ENCODE results near the gene RUNX1. TPM values are rescaled to one million over a fixed set of nuclear protein-coding genes. Genes with fewer than 3 reads are reported as not detected.

The RUNX1 gene
- total RNA-seq, 1 donor from 2014 or later, result 0.47 TPM

DNA sequence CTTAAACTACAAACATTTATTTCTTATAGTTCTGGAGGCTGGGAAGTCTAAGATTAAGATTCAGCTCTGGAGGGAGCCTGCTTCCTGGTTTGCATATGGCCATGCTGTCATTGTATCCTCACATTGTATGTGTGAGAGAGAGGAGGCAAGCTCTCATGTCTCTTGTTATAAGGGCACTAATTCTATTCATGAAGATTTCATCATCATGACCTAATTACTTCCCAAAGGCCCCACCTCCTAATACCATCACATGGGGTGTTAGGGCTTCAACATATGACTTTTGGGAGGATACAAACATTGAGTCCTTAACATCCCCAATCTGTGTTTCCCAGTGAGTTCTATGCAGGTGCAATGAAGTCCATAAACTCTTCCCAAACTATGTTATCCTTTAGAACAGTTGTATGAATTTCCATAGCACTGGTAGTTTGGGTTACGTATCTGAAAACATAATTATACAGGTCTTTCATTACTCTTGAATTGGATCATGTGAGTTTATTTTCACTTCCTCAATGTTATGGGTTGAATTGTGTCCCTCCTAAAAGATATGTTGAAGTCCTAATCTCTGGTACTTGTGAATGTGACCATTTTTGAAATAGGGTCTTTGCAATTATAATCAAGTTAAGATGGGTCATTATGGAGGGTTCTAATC is 124.2 kb downstream of the RUNX1 start:
- no peak overlapping the region for H3K4me3 Mint-ChIP-seq (ENCODE audit: unreplicated experiment)
- TF ChIP-seq, protein P1, sequence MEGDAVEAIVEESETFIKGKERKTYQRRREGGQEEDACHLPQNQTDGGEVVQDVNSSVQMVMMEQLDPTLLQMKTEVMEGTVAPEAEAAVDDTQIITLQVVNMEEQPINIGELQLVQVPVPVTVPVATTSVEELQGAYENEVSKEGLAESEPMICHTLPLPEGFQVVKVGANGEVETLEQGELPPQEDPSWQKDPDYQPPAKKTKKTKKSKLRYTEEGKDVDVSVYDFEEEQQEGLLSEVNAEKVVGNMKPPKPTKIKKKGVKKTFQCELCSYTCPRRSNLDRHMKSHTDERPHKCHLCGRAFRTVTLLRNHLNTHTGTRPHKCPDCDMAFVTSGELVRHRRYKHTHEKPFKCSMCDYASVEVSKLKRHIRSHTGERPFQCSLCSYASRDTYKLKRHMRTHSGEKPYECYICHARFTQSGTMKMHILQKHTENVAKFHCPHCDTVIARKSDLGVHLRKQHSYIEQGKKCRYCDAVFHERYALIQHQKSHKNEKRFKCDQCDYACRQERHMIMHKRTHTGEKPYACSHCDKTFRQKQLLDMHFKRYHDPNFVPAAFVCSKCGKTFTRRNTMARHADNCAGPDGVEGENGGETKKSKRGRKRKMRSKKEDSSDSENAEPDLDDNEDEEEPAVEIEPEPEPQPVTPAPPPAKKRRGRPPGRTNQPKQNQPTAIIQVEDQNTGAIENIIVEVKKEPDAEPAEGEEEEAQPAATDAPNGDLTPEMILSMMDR (IDR thresholded peaks at IDR 0.05; ENCODE audit: partially characterized antibody, unreplicated experiment), result no peak
- H3K9me3 Mint-ChIP-seq (ENCODE audit: unreplicated experiment), result no peaks in the 10 kb centered on the region
- peaks cover 5% of the 10 kb centered on the region for H3K36me3 Mint-ChIP-seq (ENCODE audit: unreplicated experiment)
- no peak overlapping the region for H3K27ac Mint-ChIP-seq (ENCODE audit: unreplicated experiment)
- DNase-seq, result no peak
- peaks cover 3% of the 10 kb centered on the region for H3K27me3 Mint-ChIP-seq (ENCODE audit: unreplicated experiment)
- no peaks in the 10 kb centered on the region for H3K4me1 Mint-ChIP-seq (ENCODE audit: low read depth, unreplicated experiment)

DNA sequence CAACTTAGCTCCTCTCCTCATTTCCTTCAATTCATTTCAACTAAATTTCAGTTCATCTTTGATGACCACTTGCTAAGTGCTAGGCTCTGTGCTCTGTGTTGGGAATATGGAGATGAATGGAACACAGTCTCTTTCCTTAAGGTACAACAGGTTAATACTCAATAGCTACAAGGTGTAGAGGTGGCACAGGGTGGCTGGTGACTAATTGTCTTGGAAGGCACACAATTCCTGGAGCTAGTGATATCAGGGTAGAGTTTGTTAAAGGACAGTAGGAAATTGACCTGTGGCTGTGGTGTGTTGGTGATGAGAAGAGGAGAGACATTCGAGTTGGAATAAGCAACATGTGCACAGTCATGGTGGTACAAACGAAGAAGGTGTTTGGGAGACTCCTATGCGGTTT is 124.9 kb downstream of the RUNX1 start:
- Mint-ChIP-seq H3K36me3 (ENCODE audit: unreplicated experiment) (peaks cover 5% of the 10 kb centered on the region), H3K27ac (ENCODE audit: unreplicated experiment) (no peak overlapping the region), H3K4me3 (ENCODE audit: unreplicated experiment) (no peak overlapping the region), H3K9me3 (ENCODE audit: unreplicated experiment) (no peaks in the 10 kb centered on the region), H3K27me3 (ENCODE audit: unreplicated experiment) (peaks cover 3% of the 10 kb centered on the region), H3K4me1 (ENCODE audit: low read depth, unreplicated experiment) (no peaks in the 10 kb centered on the region)
- TF ChIP-seq, protein P1 (IDR thresholded peaks at IDR 0.05; ENCODE audit: partially characterized antibody, unreplicated experiment), result no peak
- no peak for DNase-seq

DNA sequence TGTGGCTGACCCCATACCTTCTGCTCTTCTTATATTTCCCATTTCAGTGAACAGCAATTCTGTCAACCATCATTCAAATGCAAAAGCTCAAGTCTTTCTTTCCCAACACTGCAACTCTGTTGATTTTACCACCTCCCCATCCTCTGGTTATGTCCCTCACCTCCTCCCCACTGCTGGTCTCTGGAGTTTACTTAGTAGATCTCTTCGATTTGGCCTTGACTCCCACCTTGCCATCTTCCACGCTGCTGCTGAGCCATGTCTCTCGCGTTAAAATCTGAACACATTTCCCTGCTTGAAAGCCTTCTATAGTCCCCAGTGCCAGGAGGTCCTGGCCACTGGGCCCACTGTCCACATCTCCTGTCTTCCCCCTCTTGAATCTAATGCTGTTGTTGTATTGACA is 125.5 kb downstream of the RUNX1 start:
- Mint-ChIP-seq H3K27ac (ENCODE audit: unreplicated experiment) (no peak overlapping the region), H3K4me1 (ENCODE audit: low read depth, unreplicated experiment) (no peaks in the 10 kb centered on the region), H3K27me3 (ENCODE audit: unreplicated experiment) (peaks cover 3% of the 10 kb centered on the region), H3K9me3 (ENCODE audit: unreplicated experiment) (no peaks in the 10 kb centered on the region), H3K4me3 (ENCODE audit: unreplicated experiment) (no peak overlapping the region), H3K36me3 (ENCODE audit: unreplicated experiment) (peaks cover 5% of the 10 kb centered on the region)
- DNase-seq, result no peak
- TF ChIP-seq, protein P1 (IDR thresholded peaks at IDR 0.05; ENCODE audit: partially characterized antibody, unreplicated experiment), result no peak

DNA sequence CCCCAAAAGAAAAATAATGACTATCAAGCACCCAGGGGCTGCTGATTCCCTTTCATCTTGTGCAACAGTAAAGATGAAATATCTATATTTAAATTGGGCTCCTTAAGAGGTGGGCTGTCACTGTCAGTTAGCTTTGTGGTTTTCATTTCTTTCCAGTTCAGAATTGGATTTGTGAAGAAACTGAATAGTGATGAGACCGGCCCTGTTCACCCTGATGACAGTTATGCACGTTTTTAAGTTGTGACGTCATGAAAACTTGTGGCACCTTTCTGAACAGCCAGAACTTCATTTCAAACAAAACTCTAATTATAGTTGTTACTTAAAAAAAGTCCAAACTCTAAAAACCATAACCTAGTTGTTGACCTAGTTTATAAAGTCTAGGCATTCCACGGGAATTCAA is 125.9 kb downstream of the RUNX1 start:
- peaks cover 5% of the 10 kb centered on the region for H3K36me3 Mint-ChIP-seq (ENCODE audit: unreplicated experiment)
- H3K4me3 Mint-ChIP-seq (ENCODE audit: unreplicated experiment), result no peak overlapping the region
- DNase-seq, result no peak
- no peaks in the 10 kb centered on the region for H3K4me1 Mint-ChIP-seq (ENCODE audit: low read depth, unreplicated experiment)
- no peaks in the 10 kb centered on the region for H3K9me3 Mint-ChIP-seq (ENCODE audit: unreplicated experiment)
- H3K27me3 Mint-ChIP-seq (ENCODE audit: unreplicated experiment), result peaks cover 3% of the 10 kb centered on the region
- TF ChIP-seq, protein P1 (IDR thresholded peaks at IDR 0.05; ENCODE audit: partially characterized antibody, unreplicated experiment), result no peak
- no peak overlapping the region for H3K27ac Mint-ChIP-seq (ENCODE audit: unreplicated experiment)

DNA sequence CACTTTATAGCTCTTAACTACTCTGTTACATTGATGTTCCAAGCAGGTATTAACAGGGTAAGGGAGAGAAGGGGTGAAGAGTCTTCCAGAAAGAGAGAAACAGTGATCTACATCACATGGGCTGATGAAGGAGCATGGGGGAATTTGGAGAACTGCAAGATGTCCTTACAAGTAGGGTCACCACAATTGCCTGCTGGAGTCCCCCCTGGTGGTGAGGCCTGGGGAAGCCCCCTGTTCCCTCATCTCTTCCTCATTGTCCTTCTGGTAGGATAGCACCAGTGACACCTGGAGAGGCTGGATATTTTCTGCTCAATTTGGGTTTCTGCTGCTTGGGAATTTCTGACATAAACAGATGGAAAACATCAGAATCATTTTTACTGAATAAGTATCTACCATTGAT is 126.6 kb downstream of the RUNX1 start:
- H3K36me3 Mint-ChIP-seq (ENCODE audit: unreplicated experiment), result peaks cover 5% of the 10 kb centered on the region
- H3K27ac Mint-ChIP-seq (ENCODE audit: unreplicated experiment), result no peak overlapping the region
- H3K4me1 Mint-ChIP-seq (ENCODE audit: low read depth, unreplicated experiment), result no peaks in the 10 kb centered on the region
- H3K4me3 Mint-ChIP-seq (ENCODE audit: unreplicated experiment), result no peak overlapping the region
- H3K9me3 Mint-ChIP-seq (ENCODE audit: unreplicated experiment), result no peaks in the 10 kb centered on the region
- peaks cover 3% of the 10 kb centered on the region for H3K27me3 Mint-ChIP-seq (ENCODE audit: unreplicated experiment)
- TF ChIP-seq, protein P1 (IDR thresholded peaks at IDR 0.05; ENCODE audit: partially characterized antibody, unreplicated experiment), result no peak
- no peak for DNase-seq

Data from glutamatergic neuron (in vitro differentiated cells).